Esophagus (tissue), 2 donors: ENCODE results near the gene DIAPH1. TPM values are rescaled to one million over a fixed set of nuclear protein-coding genes. Genes with fewer than 3 reads are reported as not detected.

ENCODE experiments used
- H3K27ac ChIP-seq, 2 donors: one replicate each; pipeline ENCODE4 v1.5.1; 2013; ENCODE audit warnings: low read depth in 2 of 2, mild to moderate bottlenecking in 2 of 2, inconsistent platforms in 1 of 2, low read length in 1 of 2, moderate library complexity in 1 of 2
- H3K27me3 ChIP-seq, 2 donors: one replicate each; pipeline ENCODE4 v1.6.1; 2013; ENCODE audit warnings: low read length in 2 of 2, control low read depth in 1 of 2, mild to moderate bottlenecking in 1 of 2; ENCODE audit not compliant: insufficient read depth in 2 of 2, control insufficient read depth in 1 of 2
- H3K36me3 ChIP-seq, 2 donors: one replicate each; pipeline ENCODE4 v1.6.1; 2013; ENCODE audit warnings: low read length in 1 of 2; ENCODE audit not compliant: control insufficient read depth in 2 of 2, insufficient read depth in 2 of 2
- H3K4me1 ChIP-seq, 2 donors: one replicate each; pipeline ENCODE4 v1.6.1; 2013; ENCODE audit warnings: low read length in 1 of 2; ENCODE audit not compliant: control insufficient read depth in 2 of 2, insufficient read depth in 2 of 2
- H3K4me3 ChIP-seq, 2 donors: one replicate each; pipeline ENCODE4 v1.5.1; 2013; ENCODE audit warnings: low read length in 2 of 2, mild to moderate bottlenecking in 2 of 2, low read depth in 1 of 2, moderate library complexity in 1 of 2
- H3K9me3 ChIP-seq, 2 donors: one replicate each; pipeline ENCODE4 v1.6.1; 2013; ENCODE audit warnings: mild to moderate bottlenecking in 2 of 2, low read depth in 1 of 2, low read length in 1 of 2, moderate library complexity in 1 of 2; ENCODE audit not compliant: control insufficient read depth in 2 of 2, insufficient read depth in 1 of 2
- WGBS, 2 donors: extraction: QIAGEN DNeasy Blood & Tissue Kit; methylation state at CpG; one replicate each; pipeline ENCODE4 v1.1.7; 2013; 5-methylcytosine and 5-hydroxymethylcytosine counted together
- polyA plus RNA-seq, 2 donors: library from polyadenylated mRNA; stranded (reverse); fragments of 200-250 nt; gene quantifications; one replicate each; pipeline ENCODE4 v1.2.3, GENCODE V29; 2013
- donor health status: healthy with polysubstance abuse.
- donor health status: Bipolar disorder and iron deficiency.

The DIAPH1 gene
- polyA plus RNA-seq, 2 donors, result 84.2 to 84.5 TPM

GRCh38 chr5:141640698-141641097 is 21.9 kb upstream of the DIAPH1 start:
- Histone ChIP-seq H3K9me3 (no peaks in the 10 kb centered on the region), H3K27me3 (no peaks in the 10 kb centered on the region), H3K36me3 (peaks cover 0 to 11% of the 10 kb centered on the region in 2 donors), H3K4me3 (no peak overlapping the region), H3K4me1 (peaks cover 2 to 8% of the 10 kb centered on the region in 2 donors), H3K27ac (no peak overlapping the region)
- 91 to 94% methylated on average over 9 of the region's 9 CpGs for WGBS, 2 donors

DNA sequence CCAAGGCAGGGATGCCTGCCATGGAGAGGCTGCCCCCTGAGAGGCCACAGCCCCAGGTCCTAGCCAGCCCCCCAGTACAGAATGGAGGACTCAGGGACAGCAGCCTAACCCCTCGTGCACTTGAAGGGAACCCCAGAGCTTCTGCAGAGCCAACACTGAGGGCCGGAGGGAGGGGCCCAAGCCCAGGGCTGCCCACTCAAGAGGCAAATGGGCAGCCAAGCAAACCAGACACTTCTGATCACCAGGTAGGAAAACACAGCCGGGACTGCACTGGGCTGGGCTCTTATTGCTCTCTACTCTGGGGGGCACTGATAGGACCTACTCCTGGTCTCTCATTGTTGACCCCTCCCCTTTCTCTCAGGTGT is 21.2 kb upstream of the DIAPH1 start:
- Histone ChIP-seq H3K27me3 (no peaks in the 10 kb centered on the region), H3K4me1 (peaks cover 2 to 10% of the 10 kb centered on the region in 2 donors), H3K27ac (no peak overlapping the region), H3K4me3 (no peak overlapping the region), H3K36me3 (peaks cover 0 to 9% of the 10 kb centered on the region in 2 donors), H3K9me3 (no peaks in the 10 kb centered on the region)
- WGBS, 2 donors, result 86 to 93% methylated on average over 3 of the region's 3 CpGs

DNA sequence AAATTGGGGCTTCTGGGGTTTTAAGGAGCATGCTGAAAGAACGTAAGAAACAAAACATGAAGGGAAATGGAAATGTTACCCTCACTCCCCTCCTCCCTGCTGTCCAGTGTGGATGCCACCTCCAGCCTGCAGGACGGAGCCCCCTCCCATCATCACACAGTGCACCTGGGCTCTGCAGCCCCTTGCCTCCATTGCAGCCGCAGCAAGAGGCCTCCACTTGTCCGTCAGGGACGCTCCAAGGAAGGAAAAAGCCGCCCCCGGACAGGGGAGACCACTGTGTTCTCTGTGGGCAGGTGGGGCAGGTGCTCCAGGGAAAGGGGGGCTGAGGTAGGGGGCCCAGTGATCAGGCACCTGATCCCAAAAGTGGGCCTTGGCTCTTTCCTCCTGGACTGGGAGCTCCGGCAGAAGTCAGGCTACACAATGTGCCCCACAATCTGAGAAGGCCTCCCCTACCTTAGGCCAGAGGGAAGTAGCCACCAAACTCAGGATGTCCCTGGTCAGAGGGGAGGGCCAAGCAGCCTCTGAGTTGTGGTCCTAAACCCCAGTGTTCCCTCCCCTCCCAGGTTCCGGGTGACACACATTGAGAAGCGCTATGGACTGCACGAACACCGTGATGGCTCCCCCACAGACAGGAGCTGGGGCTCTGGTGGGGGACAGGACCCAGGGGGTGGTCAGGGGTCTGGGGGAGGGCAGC is 20.7 kb upstream of the DIAPH1 start:
- H3K4me1 ChIP-seq, result peaks cover 4 to 13% of the 10 kb centered on the region in 2 donors
- no peak overlapping the region for H3K4me3 ChIP-seq
- no peaks in the 10 kb centered on the region for H3K9me3 ChIP-seq
- H3K27ac ChIP-seq, result no peak overlapping the region
- peaks cover 0 to 8% of the 10 kb centered on the region in 2 donors for H3K36me3 ChIP-seq
- WGBS, 2 donors, result 92 to 93% methylated on average over 12 of the region's 12 CpGs
- no peaks in the 10 kb centered on the region for H3K27me3 ChIP-seq

DNA sequence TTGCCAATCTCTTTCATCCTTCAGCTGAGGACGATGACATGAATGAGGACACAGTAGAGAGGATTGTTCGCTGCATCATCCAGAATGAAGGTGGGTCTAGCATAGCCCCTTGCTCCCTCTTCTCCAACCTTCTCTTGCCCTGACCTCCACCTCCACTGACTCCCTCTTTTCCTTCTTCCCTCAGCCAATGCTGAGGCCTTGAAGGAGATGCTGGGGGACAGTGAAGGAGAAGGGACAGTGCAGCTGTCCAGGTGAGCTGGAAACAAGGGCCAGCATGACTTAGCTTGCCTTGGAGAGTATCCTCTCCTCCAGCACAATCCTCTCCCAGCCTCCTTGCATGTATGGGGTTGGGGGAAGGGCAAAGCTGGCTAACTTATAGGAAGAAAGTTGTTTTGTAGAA is 20.0 kb upstream of the DIAPH1 start:
- H3K27me3 ChIP-seq, result no peaks in the 10 kb centered on the region
- no peak overlapping the region for H3K27ac ChIP-seq
- no peaks in the 10 kb centered on the region for H3K9me3 ChIP-seq
- WGBS, 2 donors, result 83 to 91% methylated on average over 2 of the region's 2 CpGs
- H3K4me3 ChIP-seq, result no peak overlapping the region
- peaks cover 4 to 13% of the 10 kb centered on the region in 2 donors for H3K4me1 ChIP-seq
- H3K36me3 ChIP-seq, result peaks cover 0 to 4% of the 10 kb centered on the region in 2 donors

DNA sequence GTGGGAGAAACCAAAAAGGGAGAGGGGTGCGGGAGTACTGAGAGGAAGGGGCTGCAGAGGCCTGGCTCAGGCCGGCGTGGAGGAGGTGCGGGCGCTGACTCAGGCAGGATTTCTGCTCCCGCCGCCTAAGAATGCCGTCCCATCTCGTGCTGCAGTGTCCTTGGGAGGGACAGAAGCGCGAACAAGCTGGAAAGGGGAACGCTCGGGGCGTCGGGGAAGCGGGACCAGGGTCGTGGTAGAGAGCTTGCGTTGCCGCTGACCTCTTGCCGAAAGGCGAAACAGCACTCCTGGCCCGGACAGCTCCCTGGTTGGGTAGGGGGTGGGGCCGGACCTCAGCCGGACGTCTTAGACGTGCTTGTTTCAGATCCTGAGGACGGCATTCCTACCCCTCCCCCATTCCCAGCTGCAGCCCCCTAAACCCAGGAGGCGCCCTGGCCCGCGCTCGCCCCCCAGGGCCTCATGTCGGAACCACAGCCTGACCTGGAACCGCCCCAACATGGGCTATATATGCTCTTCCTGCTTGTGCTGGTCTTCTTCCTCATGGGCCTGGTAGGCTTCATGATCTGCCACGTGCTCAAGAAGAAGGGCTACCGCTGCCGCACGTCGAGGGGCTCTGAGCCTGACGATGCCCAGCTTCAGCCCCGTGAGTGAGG is 19.1 kb upstream of the DIAPH1 start:
- 6 to 7% methylated on average over 38 to 40 of the region's 40 CpGs for WGBS, 2 donors
- Histone ChIP-seq H3K9me3 (no peaks in the 10 kb centered on the region), H3K27me3 (no peaks in the 10 kb centered on the region), H3K4me3 (peak overlapping the region; percentile 84 to 96), H3K27ac (peak overlapping the region; percentile 5 to 66), H3K36me3 (peaks cover 0 to 4% of the 10 kb centered on the region in 2 donors), H3K4me1 (peaks cover 4 to 13% of the 10 kb centered on the region in 2 donors)

DNA sequence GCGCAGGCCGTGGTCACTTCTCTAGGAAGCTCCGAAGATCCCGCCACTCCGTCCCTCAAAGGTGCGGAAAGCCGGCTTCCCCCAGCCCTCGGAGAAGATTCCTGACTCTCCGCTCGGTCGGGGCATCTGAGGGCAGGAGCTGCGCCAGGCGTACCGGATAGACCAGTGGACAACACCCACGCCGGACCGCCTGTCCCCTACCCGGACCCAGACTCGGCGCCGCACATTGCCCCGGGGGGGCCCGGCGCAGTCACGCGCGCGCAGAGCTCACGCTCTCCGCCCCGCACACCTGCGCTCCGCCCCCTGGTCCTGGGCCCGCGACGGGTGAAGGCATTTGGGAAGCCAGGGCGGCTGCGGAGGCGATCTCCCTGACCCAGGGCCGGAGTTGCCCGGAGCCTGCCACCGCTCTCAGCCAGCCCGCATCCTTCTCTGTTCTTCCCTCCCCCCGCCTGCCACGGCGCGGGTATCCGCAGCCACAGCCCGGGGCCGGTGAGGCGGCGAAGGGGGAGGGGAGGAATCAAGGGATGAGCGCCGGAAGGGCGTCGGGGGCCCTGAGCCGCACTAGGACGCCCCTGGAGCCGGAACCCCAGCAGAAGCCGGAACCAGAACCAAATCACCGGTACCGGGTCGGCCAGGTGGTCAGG is 18.4 kb upstream of the DIAPH1 start:
- Histone ChIP-seq H3K27ac (peak overlapping the region; percentile 65 to 66), H3K4me3 (peak overlapping the region; percentile 84 to 96), H3K27me3 (no peaks in the 10 kb centered on the region), H3K9me3 (no peaks in the 10 kb centered on the region), H3K36me3 (peaks cover 0 to 4% of the 10 kb centered on the region in 2 donors), H3K4me1 (peaks cover 4 to 13% of the 10 kb centered on the region in 2 donors)
- 0% methylated on average over 57 to 63 of the region's 63 CpGs for WGBS, 2 donors

DNA sequence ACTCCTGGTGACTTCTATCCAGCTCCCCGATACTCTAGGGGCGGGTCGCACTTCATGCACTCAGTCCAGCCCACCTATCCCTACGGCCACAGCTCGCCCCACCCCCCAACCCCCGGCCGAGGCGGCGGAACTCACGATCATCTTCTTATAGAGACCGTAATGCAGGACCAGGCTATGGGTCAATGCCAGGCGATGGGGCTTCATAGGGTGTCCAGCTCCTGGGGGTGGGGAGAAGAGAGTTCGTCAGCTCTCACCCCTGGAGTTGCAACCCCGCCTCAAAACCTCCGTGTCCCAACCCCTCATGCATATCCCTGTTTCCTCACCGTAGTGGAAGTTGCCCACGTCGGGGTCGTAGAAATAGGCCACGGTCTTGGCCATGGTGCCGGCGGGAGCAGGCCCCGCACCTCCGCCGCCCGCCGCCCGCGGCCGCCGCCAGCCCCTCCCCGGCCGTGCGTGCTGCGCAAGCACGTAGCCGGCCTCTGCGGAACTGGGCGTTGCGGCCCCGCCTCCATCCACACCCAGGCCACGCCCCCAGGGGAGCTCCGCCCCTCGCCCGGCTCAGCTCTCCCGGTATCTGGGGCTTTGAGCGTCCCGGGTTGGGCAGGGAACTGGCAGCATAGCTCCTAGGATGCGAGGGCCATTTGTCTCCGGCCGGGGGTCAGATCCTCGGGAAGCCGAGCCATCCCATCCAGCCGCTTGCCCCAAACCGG is 17.8 kb upstream of the DIAPH1 start, which contains the start of the genes HDAC3 and RELL2:
HDAC3 (minus strand) TSS at position 437 of the 710 bp plus-strand sequence; CDS start at position 378, 59 bp downstream.
RELL2 (plus strand) TSS at position 585 of the 710 bp plus-strand sequence. CDS start 1,229 bp downstream, outside the sequence.
- Histone ChIP-seq H3K36me3 (peaks cover 0 to 4% of the 10 kb centered on the region in 2 donors), H3K4me1 (peaks cover 4 to 13% of the 10 kb centered on the region in 2 donors), H3K4me3 (peak within 1 kb of the TSS; percentile 84 to 96), H3K9me3 (no peaks in the 10 kb centered on the region), H3K27ac (peak within 1 kb of the TSS; percentile 65 to 94), H3K27me3 (no peaks in the 10 kb centered on the region)
- WGBS, 2 donors, result 0 to 1% methylated on average over 55 of the region's 55 CpGs

DNA sequence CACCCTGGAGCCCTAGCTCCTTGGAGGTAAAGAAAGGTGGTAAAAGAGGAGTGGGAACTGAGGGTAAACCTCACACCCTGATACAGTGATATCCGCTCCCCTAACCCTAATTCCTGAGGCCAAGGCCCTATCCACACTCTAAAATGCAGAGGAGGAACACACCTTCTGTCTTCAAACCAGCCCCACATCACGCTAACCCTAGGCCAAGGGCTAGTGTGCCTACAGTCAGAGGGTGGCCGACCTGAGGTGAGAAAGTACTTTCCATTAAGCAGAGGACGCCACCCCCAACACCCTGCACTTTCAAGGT is 17.3 kb upstream of the DIAPH1 start:
- Histone ChIP-seq H3K27me3 (no peaks in the 10 kb centered on the region), H3K27ac (peak overlapping the region; percentile 61 to 94), H3K4me1 (peaks cover 4 to 13% of the 10 kb centered on the region in 2 donors), H3K4me3 (peak overlapping the region; percentile 84 to 96), H3K9me3 (no peaks in the 10 kb centered on the region), H3K36me3 (peaks cover 0 to 4% of the 10 kb centered on the region in 2 donors)
- 5 to 8% methylated on average over 3 to 4 of the region's 4 CpGs for WGBS, 2 donors

DNA sequence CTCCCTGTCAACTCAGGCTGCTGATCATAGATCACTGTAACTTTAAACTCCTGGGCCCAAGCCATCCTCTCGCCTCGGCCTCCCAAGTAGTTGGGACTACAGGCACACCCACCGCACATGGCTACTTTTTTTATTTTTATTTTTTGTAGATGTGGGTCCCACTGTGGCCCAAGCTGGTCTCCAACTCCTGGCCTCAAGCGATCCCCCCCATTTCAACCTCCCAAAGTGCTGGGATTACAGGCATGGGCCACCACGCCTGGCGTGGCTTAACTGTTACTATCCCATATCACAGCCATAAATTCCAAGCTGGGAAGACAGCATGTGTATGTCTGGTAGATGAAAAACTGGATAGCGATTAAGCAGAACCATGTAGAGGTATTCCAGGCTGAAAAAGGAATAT is 16.8 kb upstream of the DIAPH1 start:
- Histone ChIP-seq H3K4me1 (peaks cover 4 to 13% of the 10 kb centered on the region in 2 donors), H3K4me3 (peak overlapping the region; percentile 84 to 96), H3K9me3 (no peaks in the 10 kb centered on the region), H3K27me3 (no peaks in the 10 kb centered on the region), H3K27ac (peak overlapping the region in 1 of 2 donors; percentile 94), H3K36me3 (peaks cover 0 to 4% of the 10 kb centered on the region in 2 donors)
- 55 to 58% methylated on average over 7 of the region's 7 CpGs for WGBS, 2 donors
